ENCODE measurements around the gene TNNC1.
A peak's percentile ranks its signal among the peaks of the same experiment; 100 is the strongest.

DNA sequence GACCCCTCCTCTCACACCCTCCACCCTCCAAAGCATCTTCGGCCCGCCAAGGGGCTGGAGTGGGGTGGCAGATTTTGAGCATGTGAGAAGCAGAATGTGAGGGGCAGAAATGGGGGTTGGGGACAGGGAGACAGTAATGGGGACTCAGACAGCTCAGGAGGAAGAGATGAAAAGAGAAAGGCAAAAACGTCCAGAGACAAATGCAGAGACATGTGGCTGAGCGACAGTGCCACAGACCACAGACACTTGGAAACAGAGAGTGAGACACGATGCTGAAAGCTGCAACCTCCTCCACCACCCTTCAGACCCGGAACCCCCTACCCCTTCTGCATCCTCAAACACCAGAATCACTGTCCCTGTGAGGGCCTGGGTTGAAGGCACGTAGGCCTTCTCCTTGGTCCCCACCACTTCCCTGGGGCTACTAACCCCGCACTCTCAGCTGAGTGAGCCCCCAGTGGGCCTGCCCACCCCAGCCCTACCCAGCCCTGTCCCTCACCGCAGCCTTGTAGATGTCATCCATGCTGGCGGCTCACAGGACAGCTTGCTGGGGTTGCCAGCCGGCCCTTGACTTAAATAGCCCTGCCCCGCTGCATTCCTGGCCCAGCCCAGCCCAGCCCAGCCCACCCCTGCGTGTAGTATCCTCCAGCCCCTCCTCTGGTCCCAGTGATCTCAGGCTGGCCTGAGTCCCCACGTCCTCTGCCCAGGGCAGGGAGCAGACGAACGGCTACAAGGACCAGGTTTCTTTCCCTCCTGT lies at the start of gene TNNC1:
- TF ChIP-seq, protein P1, sequence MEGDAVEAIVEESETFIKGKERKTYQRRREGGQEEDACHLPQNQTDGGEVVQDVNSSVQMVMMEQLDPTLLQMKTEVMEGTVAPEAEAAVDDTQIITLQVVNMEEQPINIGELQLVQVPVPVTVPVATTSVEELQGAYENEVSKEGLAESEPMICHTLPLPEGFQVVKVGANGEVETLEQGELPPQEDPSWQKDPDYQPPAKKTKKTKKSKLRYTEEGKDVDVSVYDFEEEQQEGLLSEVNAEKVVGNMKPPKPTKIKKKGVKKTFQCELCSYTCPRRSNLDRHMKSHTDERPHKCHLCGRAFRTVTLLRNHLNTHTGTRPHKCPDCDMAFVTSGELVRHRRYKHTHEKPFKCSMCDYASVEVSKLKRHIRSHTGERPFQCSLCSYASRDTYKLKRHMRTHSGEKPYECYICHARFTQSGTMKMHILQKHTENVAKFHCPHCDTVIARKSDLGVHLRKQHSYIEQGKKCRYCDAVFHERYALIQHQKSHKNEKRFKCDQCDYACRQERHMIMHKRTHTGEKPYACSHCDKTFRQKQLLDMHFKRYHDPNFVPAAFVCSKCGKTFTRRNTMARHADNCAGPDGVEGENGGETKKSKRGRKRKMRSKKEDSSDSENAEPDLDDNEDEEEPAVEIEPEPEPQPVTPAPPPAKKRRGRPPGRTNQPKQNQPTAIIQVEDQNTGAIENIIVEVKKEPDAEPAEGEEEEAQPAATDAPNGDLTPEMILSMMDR (IDR thresholded peaks at IDR 0.05 in 4 of 5, conservative IDR thresholded peaks at IDR 0.05 in 1 of 5) = no peak
- TF ChIP-seq POLR2A (IDR thresholded peaks at IDR 0.05) = peak; percentile 89 to 90
